Smooth muscle cell (in vitro differentiated cells): ENCODE data around the gene PCSK5. TPM values are rescaled to one million over a fixed set of nuclear protein-coding genes. Genes with fewer than 3 reads are reported as not detected.
"Not testable (repeated sequence)": the region's sequence is repeated elsewhere in the genome, so short reads cannot be mapped to it uniquely, and the experiment has no call there.

Experiments used
- DNase-seq: peaks from one replicate; lab custom pipeline; 2025; ENCODE audit not compliant: unreplicated experiment; lab: John Stamatoyannopoulos, UW
- H2AFZ ChIP-seq: fragments of 200-600 bp; sonication (generic); 2 replicates; pipeline ENCODE4 v1.6.0; 2016; ENCODE audit warnings: antibody characterized with exemption, low read depth, mild to moderate bottlenecking
- H3F3A ChIP-seq: fragments of 200-600 bp; sonication (generic); 2 replicates; pipeline ENCODE4 v1.6.0; 2017; ENCODE audit warnings: antibody characterized with exemption, low read depth
- H3K27ac ChIP-seq: fragments of 200-600 bp; sonication (generic); 2 replicates; pipeline ENCODE4 v1.5.1; 2016; ENCODE audit warnings: low read depth, mild to moderate bottlenecking
- H3K27me3 ChIP-seq: fragments of 200-600 bp; sonication (generic); 2 replicates; pipeline ENCODE4 v1.6.1; 2016; ENCODE audit warnings: low read depth, mild to moderate bottlenecking
- H3K36me3 ChIP-seq: fragments of 200-600 bp; sonication (generic); 2 replicates; pipeline ENCODE4 v1.5.1; 2016; ENCODE audit warnings: low read depth
- H3K4me1 ChIP-seq: fragments of 200-600 bp; sonication (generic); 2 replicates; pipeline ENCODE4 v1.5.1; 2016; ENCODE audit warnings: low read depth
- H3K4me2 ChIP-seq: fragments of 200-600 bp; sonication (generic); 2 replicates; pipeline ENCODE4 v1.6.0; 2016; ENCODE audit warnings: mild to moderate bottlenecking
- H3K4me3 ChIP-seq: fragments of 200-600 bp; sonication (generic); 2 replicates; pipeline ENCODE4 v1.5.1; 2016; ENCODE audit warnings: mild to moderate bottlenecking
- H3K79me2 ChIP-seq: fragments of 200-600 bp; sonication (generic); 2 replicates; pipeline ENCODE4 v1.6.0; 2016; ENCODE audit warnings: low read depth, mild to moderate bottlenecking
- H3K9ac ChIP-seq: fragments of 200-600 bp; sonication (generic); 2 replicates; pipeline ENCODE4 v1.6.0; 2016; ENCODE audit warnings: low read depth
- H3K9me3 ChIP-seq: fragments of 200-600 bp; sonication (generic); replicated peaks from 2 replicates; pipeline ENCODE4 v1.5.1; 2016; ENCODE audit warnings: low read depth
- H4K20me1 ChIP-seq: fragments of 200-600 bp; sonication (generic); 2 replicates; pipeline ENCODE4 v1.6.0; 2016; ENCODE audit warnings: low read depth
- WGBS: methylation state at CpG from one replicate; pipeline ENCODE4 v1.1.7; 2016; ENCODE audit warnings: low lambda C conversion rate; 5-methylcytosine and 5-hydroxymethylcytosine counted together
- polyA plus RNA-seq: library from polyadenylated mRNA; unstranded; fragments of >200 nt; fragmentation: Nextera tagmentation; extraction: Ambion mirVana; gene quantifications from 2 replicates; pipeline ENCODE4 v1.2.1, GENCODE V29; 2016
- total RNA-seq: library from RNA; depleted of rRNA; stranded (reverse); fragments of >200 nt; gene quantifications from 2 replicates; pipeline ENCODE4 v1.2.3, GENCODE V29; 2014
- TF ChIP-seq, protein P1 (sequence below): fragments of 200-600 bp; sonication (generic); IDR thresholded peaks from 2 replicates; pipeline ENCODE4 v1.5.1; 2017; ENCODE audit warnings: borderline replicate concordance, mild to moderate bottlenecking, antibody characterized with exemption; ENCODE audit not compliant: insufficient read depth, poor library complexity, severe bottlenecking

Gene PCSK5
- total and polyA plus RNA-seq, 2 experiments from 2014 or later, result 2.3 to 2.8 TPM

DNA sequence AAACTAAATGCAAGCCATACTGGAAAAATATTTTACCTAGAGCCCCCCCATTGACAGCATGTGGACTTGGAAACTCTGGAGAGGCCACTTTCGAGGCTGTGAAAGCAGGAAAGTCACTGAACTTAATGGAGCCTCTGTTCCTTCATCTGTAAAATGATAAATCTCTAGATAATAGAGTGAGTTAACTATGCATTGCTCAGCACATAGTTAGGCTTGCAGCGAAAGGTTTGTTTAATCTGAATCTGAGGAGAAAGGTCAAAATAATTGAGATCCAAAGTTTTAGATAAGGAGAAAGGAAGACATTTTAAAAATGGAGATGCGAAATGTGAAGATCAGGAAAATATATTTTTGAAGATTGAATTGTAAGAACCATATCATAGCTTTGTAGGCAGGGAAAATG is 4.6 kb downstream of the PCSK5 start:
- no peaks in the 10 kb centered on the region for H3F3A ChIP-seq
- H3K36me3 ChIP-seq, result no peaks in the 10 kb centered on the region
- no peak for DNase-seq
- H3K27me3 ChIP-seq, result peaks cover 46% of the 10 kb centered on the region
- peaks cover 8% of the 10 kb centered on the region for H4K20me1 ChIP-seq
- H3K9me3 ChIP-seq, result no peaks in the 10 kb centered on the region
- 77% methylated on average over 3 of the region's 3 CpGs for WGBS
- H3K4me3 ChIP-seq, result peak overlapping the region; percentile 81
- no peaks in the 10 kb centered on the region for H3K79me2 ChIP-seq
- TF ChIP-seq, protein P1, sequence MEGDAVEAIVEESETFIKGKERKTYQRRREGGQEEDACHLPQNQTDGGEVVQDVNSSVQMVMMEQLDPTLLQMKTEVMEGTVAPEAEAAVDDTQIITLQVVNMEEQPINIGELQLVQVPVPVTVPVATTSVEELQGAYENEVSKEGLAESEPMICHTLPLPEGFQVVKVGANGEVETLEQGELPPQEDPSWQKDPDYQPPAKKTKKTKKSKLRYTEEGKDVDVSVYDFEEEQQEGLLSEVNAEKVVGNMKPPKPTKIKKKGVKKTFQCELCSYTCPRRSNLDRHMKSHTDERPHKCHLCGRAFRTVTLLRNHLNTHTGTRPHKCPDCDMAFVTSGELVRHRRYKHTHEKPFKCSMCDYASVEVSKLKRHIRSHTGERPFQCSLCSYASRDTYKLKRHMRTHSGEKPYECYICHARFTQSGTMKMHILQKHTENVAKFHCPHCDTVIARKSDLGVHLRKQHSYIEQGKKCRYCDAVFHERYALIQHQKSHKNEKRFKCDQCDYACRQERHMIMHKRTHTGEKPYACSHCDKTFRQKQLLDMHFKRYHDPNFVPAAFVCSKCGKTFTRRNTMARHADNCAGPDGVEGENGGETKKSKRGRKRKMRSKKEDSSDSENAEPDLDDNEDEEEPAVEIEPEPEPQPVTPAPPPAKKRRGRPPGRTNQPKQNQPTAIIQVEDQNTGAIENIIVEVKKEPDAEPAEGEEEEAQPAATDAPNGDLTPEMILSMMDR, result no peak
- H3K4me1 ChIP-seq, result peaks cover 15% of the 10 kb centered on the region
- H2AFZ ChIP-seq, result no peak overlapping the region
- H3K9ac ChIP-seq, result no peak overlapping the region
- no peak overlapping the region for H3K27ac ChIP-seq
- no peak overlapping the region for H3K4me2 ChIP-seq

DNA sequence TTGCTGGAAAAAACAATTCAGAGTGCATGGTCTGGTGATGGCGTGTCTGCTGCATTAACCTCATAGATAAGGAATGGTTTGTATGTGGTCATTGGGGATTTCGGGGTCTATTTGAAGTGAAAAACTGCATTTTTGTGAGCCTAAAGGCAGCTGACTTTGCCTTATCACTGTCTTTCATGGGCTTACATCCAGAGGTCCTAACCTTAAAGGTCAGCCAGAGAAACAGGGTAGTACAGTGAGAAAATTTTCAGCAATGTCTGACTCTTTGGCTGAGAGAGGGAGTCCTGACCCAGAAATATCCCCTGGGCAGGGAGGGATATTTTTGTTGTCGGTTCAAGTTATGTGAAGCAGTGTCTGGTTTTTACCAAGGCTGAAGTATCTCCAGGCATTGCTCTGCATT is 5.7 kb downstream of the PCSK5 start:
- 35% methylated on average over 3 of the region's 3 CpGs for WGBS
- H3K9ac ChIP-seq, result no peak overlapping the region
- peaks cover 8% of the 10 kb centered on the region for H4K20me1 ChIP-seq
- TF ChIP-seq, protein P1, result no peak
- H3K4me1 ChIP-seq, result peaks cover 15% of the 10 kb centered on the region
- no peak overlapping the region for H3K4me3 ChIP-seq
- peak overlapping the region; percentile 12 for H3K4me2 ChIP-seq
- no peaks in the 10 kb centered on the region for H3F3A ChIP-seq
- H3K27ac ChIP-seq, result no peak overlapping the region
- no peak overlapping the region for H2AFZ ChIP-seq
- H3K9me3 ChIP-seq, result no peaks in the 10 kb centered on the region
- no peak for DNase-seq
- peaks cover 47% of the 10 kb centered on the region for H3K27me3 ChIP-seq
- no peaks in the 10 kb centered on the region for H3K79me2 ChIP-seq
- H3K36me3 ChIP-seq, result no peaks in the 10 kb centered on the region

DNA sequence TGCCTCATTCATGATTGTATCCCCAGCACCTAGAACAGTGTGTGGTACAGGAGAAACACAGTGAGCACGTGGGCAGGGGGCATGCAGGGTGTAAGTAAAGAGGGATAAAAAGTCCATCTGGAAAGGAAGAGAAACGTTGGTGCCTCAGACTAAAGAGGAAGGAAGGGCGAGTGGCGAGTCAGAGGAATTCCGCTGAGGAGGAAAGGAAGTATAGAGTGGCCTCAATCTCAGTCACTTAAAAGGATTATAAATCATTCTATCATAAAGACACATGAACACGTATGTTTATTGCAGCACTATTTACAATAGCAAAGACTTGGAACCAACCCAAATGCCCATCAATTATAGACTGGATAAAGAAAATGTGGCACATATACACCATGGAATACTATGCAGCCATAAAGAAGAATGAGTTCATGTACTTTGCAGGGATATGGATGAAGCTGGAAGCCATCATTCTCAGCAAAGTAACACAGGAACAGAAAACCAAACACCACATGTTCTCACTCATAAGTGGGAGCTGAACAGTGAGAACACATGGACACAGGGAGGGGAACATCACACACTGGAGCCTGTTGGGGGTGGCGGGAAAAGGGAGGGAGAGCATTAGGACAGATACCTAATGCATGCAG is 10.5 kb downstream of the PCSK5 start:
- 84% methylated on average over 7 of the region's 7 CpGs for WGBS
- H3F3A ChIP-seq, H4K20me1 ChIP-seq, H3K27ac ChIP-seq, H2AFZ ChIP-seq, H3K9ac ChIP-seq, H3K4me3 ChIP-seq, H3K4me1 ChIP-seq, DNase-seq, H3K9me3 ChIP-seq, H3K79me2 ChIP-seq, H3K4me2 ChIP-seq, H3K36me3 ChIP-seq, H3K27me3 ChIP-seq: not testable (repeated sequence)

GRCh38 chr9:75903785-75904360 is 13.4 kb downstream of the PCSK5 start:
- Histone ChIP-seq H3K9me3 (no peaks in the 10 kb centered on the region), H4K20me1 (no peaks in the 10 kb centered on the region), H3K4me3 (no peak overlapping the region), H3K79me2 (no peaks in the 10 kb centered on the region), H3K27me3 (peaks cover 9% of the 10 kb centered on the region), H3K4me2 (no peak overlapping the region), H3K9ac (no peak overlapping the region), H2AFZ (no peak overlapping the region), H3K36me3 (no peaks in the 10 kb centered on the region), H3K27ac (no peak overlapping the region), H3F3A (no peaks in the 10 kb centered on the region), H3K4me1 (no peaks in the 10 kb centered on the region)
- TF ChIP-seq, protein P1, result no peak
- WGBS, result 70% methylated on average over 5 of the region's 5 CpGs
- no peak for DNase-seq
